Neural progenitor cell (in vitro differentiated cells): ENCODE data around the gene AQP1. TPM values are rescaled to one million over a fixed set of nuclear protein-coding genes. Genes with fewer than 3 reads are reported as not detected.

Experiments
- DNase-seq: peaks from one replicate; pipeline ENCODE4 v3.0.0-alpha.2; 2016; ENCODE audit warnings: low spot score
- H2AFZ ChIP-seq: fragments of 200-600 bp; sonication (generic); replicated peaks from 2 replicates; pipeline ENCODE4 v1.6.1; 2016; ENCODE audit warnings: antibody characterized with exemption
- H3F3A ChIP-seq: fragments of 200-600 bp; sonication (generic); 2 replicates; pipeline ENCODE4 v1.6.1; 2016; ENCODE audit warnings: antibody characterized with exemption, low read depth
- H3K27ac ChIP-seq: fragments of 200-600 bp; sonication (generic); 2 replicates; pipeline ENCODE4 v1.5.1; 2016; ENCODE audit warnings: mild to moderate bottlenecking
- H3K27me3 ChIP-seq: fragments of 200-600 bp; sonication (generic); 2 replicates; pipeline ENCODE4 v1.6.1; 2016; ENCODE audit warnings: mild to moderate bottlenecking, moderate library complexity
- H3K36me3 ChIP-seq: fragments of 200-600 bp; sonication (generic); 2 replicates; pipeline ENCODE4 v1.5.1; 2016
- H3K4me1 ChIP-seq: fragments of 200-600 bp; sonication (generic); 2 replicates; pipeline ENCODE4 v1.6.1; 2016; ENCODE audit warnings: mixed run types
- H3K4me2 ChIP-seq: fragments of 200-600 bp; sonication (generic); 2 replicates; pipeline ENCODE4 v1.6.1; 2016
- H3K4me3 ChIP-seq: fragments of 200-600 bp; sonication (generic); 2 replicates; pipeline ENCODE4 v1.5.1; 2016
- H3K79me2 ChIP-seq: fragments of 200-600 bp; sonication (generic); 2 replicates; pipeline ENCODE4 v1.6.1; 2016; ENCODE audit warnings: low read depth
- H3K9ac ChIP-seq: fragments of 200-600 bp; sonication (generic); 2 replicates; pipeline ENCODE4 v1.6.1; 2016
- H3K9me3 ChIP-seq: fragments of 200-600 bp; sonication (generic); 2 replicates; pipeline ENCODE4 v1.5.1; 2016; ENCODE audit warnings: low read depth
- H4K20me1 ChIP-seq: fragments of 200-600 bp; sonication (generic); 2 replicates; pipeline ENCODE4 v1.6.1; 2016; ENCODE audit warnings: low read depth
- H3K27ac Mint-ChIP-seq: 3 replicates; pipeline ENCODE4 v1.8.0; 2021; ENCODE audit warnings: mixed read lengths
- H3K27me3 Mint-ChIP-seq: 2 replicates; pipeline ENCODE4 v1.8.0; 2022; ENCODE audit warnings: low read depth, mild to moderate bottlenecking, inconsistent platforms, moderate library complexity, mixed read lengths; ENCODE audit not compliant: insufficient read depth
- H3K36me3 Mint-ChIP-seq: 3 replicates; pipeline ENCODE4 v1.8.0; 2021; ENCODE audit warnings: mixed read lengths
- H3K4me1 Mint-ChIP-seq: 3 replicates; pipeline ENCODE4 v1.8.0; 2021; ENCODE audit warnings: mixed read lengths
- H3K4me3 Mint-ChIP-seq: 3 replicates; pipeline ENCODE4 v1.8.0; 2021; ENCODE audit warnings: mild to moderate bottlenecking, moderate library complexity, mixed read lengths
- H3K9me3 Mint-ChIP-seq: 3 replicates; pipeline ENCODE4 v1.8.0; 2020; ENCODE audit warnings: mixed read lengths
- CTCF ChIP-seq: fragments of 200-600 bp; sonication (generic); IDR thresholded peaks from 2 replicates; pipeline ENCODE4 v1.5.1; 2017; ENCODE audit warnings: antibody characterized with exemption, mild to moderate bottlenecking
- EZH2 ChIP-seq: fragments of 200-600 bp; sonication (generic); IDR thresholded peaks from 2 replicates; pipeline ENCODE4 v1.6.1; 2017; ENCODE audit warnings: antibody characterized with exemption, mild to moderate bottlenecking, moderate library complexity
- EZH2phosphoT487 ChIP-seq: fragments of 200-600 bp; sonication (generic); IDR thresholded peaks from 2 replicates; pipeline ENCODE4 v1.6.1; 2017; ENCODE audit warnings: antibody characterized with exemption
- total RNA-seq: library from RNA; depleted of rRNA; stranded (reverse); fragments of >200 nt; gene quantifications from 2 replicates; pipeline ENCODE4 v1.2.3, GENCODE V29; 2015; ENCODE audit warnings: low replicate concordance

AQP1 gene
- total RNA-seq, 1 donor from 2014 or later = not detected

- H3K9me3 ChIP-seq = no peaks in the 10 kb centered on the region
- no peaks in the 10 kb centered on the region for H3K27me3 ChIP-seq
- Mint-ChIP-seq H3K27me3 (peaks cover 6% of the 10 kb centered on the region), H3K27ac (no peak overlapping the region), H3K9me3 (peaks cover 15% of the 10 kb centered on the region), H3K36me3 (no peaks in the 10 kb centered on the region), H3K4me1 (peaks cover 4% of the 10 kb centered on the region), H3K4me3 (no peak overlapping the region)
- H3F3A ChIP-seq = no peaks in the 10 kb centered on the region
- H3K27ac ChIP-seq = no peak overlapping the region
- no peak overlapping the region for H3K4me2 ChIP-seq
- H3K4me3 ChIP-seq = no peak overlapping the region
- no peak for TF ChIP-seq EZH2
- H2AFZ ChIP-seq = no peak overlapping the region
- H3K4me1 ChIP-seq = peaks cover 3% of the 10 kb centered on the region
- no peaks in the 10 kb centered on the region for H4K20me1 ChIP-seq
- H3K9ac ChIP-seq = no peak overlapping the region
- H3K36me3 ChIP-seq = no peaks in the 10 kb centered on the region
- no peak for DNase-seq
- no peaks in the 10 kb centered on the region for H3K79me2 ChIP-seq
These were observed 13.5 kb downstream of the AQP1 start for GRCh38 chr7:30925117-30925516.

- Histone ChIP-seq H2AFZ (no peak overlapping the region), H3K27ac (no peak overlapping the region), H4K20me1 (no peaks in the 10 kb centered on the region), H3K4me1 (peaks cover 3% of the 10 kb centered on the region), H3K27me3 (no peaks in the 10 kb centered on the region), H3K36me3 (no peaks in the 10 kb centered on the region), H3F3A (no peaks in the 10 kb centered on the region), H3K4me2 (no peak overlapping the region), H3K79me2 (no peaks in the 10 kb centered on the region), H3K4me3 (no peak overlapping the region), H3K9me3 (no peaks in the 10 kb centered on the region), H3K9ac (no peak overlapping the region)
- no peak overlapping the region for H3K27ac Mint-ChIP-seq
- no peak for TF ChIP-seq CTCF
- no peak for TF ChIP-seq EZH2phosphoT487
- TF ChIP-seq EZH2 = no peak
- no peak for DNase-seq
- H3K4me1 Mint-ChIP-seq = peaks cover 11% of the 10 kb centered on the region
- H3K27me3 Mint-ChIP-seq = peaks cover 6% of the 10 kb centered on the region
- H3K4me3 Mint-ChIP-seq = no peak overlapping the region
- peaks cover 15% of the 10 kb centered on the region for H3K9me3 Mint-ChIP-seq
- H3K36me3 Mint-ChIP-seq = no peaks in the 10 kb centered on the region
These were observed 14.3 kb downstream of the AQP1 start for GRCh38 chr7:30925913-30926312.

GRCh38 chr7:30926313-30926712, 14.7 kb downstream of the AQP1 start:
- Histone ChIP-seq H3K27ac (no peak overlapping the region), H3F3A (no peaks in the 10 kb centered on the region), H3K79me2 (no peaks in the 10 kb centered on the region), H3K4me3 (no peak overlapping the region), H3K4me2 (no peak overlapping the region), H3K36me3 (no peaks in the 10 kb centered on the region), H3K4me1 (peaks cover 3% of the 10 kb centered on the region), H4K20me1 (no peaks in the 10 kb centered on the region), H3K9ac (no peak overlapping the region), H3K27me3 (no peaks in the 10 kb centered on the region), H3K9me3 (no peaks in the 10 kb centered on the region), H2AFZ (no peak overlapping the region)
- Mint-ChIP-seq H3K27ac (no peak overlapping the region), H3K9me3 (peaks cover 15% of the 10 kb centered on the region), H3K4me1 (peaks cover 11% of the 10 kb centered on the region), H3K4me3 (no peak overlapping the region), H3K27me3 (peaks cover 6% of the 10 kb centered on the region), H3K36me3 (no peaks in the 10 kb centered on the region)
- no peak for DNase-seq
- TF ChIP-seq CTCF = no peak
- no peak for TF ChIP-seq EZH2phosphoT487
- no peak for TF ChIP-seq EZH2

GRCh38 chr7:30927040-30927439, 15.4 kb downstream of the AQP1 start:
- Mint-ChIP-seq H3K9me3 (peaks cover 15% of the 10 kb centered on the region), H3K36me3 (no peaks in the 10 kb centered on the region), H3K4me3 (no peak overlapping the region), H3K27me3 (peaks cover 5% of the 10 kb centered on the region), H3K4me1 (peaks cover 13% of the 10 kb centered on the region), H3K27ac (no peak overlapping the region)
- no peak for DNase-seq
- Histone ChIP-seq H4K20me1 (no peaks in the 10 kb centered on the region), H3K36me3 (no peaks in the 10 kb centered on the region), H3K79me2 (no peaks in the 10 kb centered on the region), H3K4me1 (peaks cover 3% of the 10 kb centered on the region), H3K27me3 (no peaks in the 10 kb centered on the region), H3F3A (no peaks in the 10 kb centered on the region), H3K27ac (no peak overlapping the region), H3K4me3 (no peak overlapping the region), H2AFZ (no peak overlapping the region), H3K9me3 (no peaks in the 10 kb centered on the region), H3K9ac (no peak overlapping the region), H3K4me2 (no peak overlapping the region)
- TF ChIP-seq EZH2phosphoT487 (no peak), CTCF (no peak), EZH2 (no peak)
